A673 (cell line): ENCODE measurements around the gene LRSAM1. TPM values are rescaled to one million over a fixed set of nuclear protein-coding genes. Genes with fewer than 3 reads are reported as not detected.

Experiments
- BruUV-seq: library from RNA; stranded (reverse); fragments of 400-500 nt; replicated peaks from 2 replicates; lab custom pipeline; 2021; lab: Mats Ljungman, UMichigan
- CTCF ChIA-PET: fragments of 300-600 bp; sonication (Branson Sonifier 250); formaldehyde crosslinking; loops from one replicate; lab custom pipeline; 2022; ENCODE audit warnings: antibody characterized with exemption; lab: Charles Lee
- POLR2A ChIA-PET: fragments of 300-600 bp; sonication (Branson Sonifier 250); formaldehyde crosslinking; loops from one replicate; lab custom pipeline; 2022; ENCODE audit warnings: antibody characterized with exemption; ENCODE audit not compliant: low non-redundant PET; lab: Charles Lee
- DNase-seq: peaks from one replicate; pipeline ENCODE4 v3.0.0-alpha.2; 2015; ENCODE audit warnings: low spot score
- H3K27ac ChIP-seq: fragments of 200-600 bp; sonication (generic); 2 replicates; pipeline ENCODE4 v1.5.1; 2016; ENCODE audit warnings: mixed run types, low read depth, mild to moderate bottlenecking, mixed read lengths, antibody characterized with exemption, low read length; ENCODE audit not compliant: poor library complexity, severe bottlenecking
- H3K27me3 ChIP-seq: fragments of 200-600 bp; sonication (generic); replicated peaks from 2 replicates; pipeline ENCODE4 v1.6.1; 2017; ENCODE audit warnings: mixed run types, low read depth, mild to moderate bottlenecking, mixed read lengths, antibody characterized with exemption, low read length; ENCODE audit not compliant: insufficient read depth, poor library complexity
- H3K36me3 ChIP-seq: fragments of 200-600 bp; sonication (generic); 2 replicates; pipeline ENCODE4 v1.6.1; 2016; ENCODE audit warnings: mixed run types, mild to moderate bottlenecking, mixed read lengths, antibody characterized with exemption, low read length; ENCODE audit not compliant: insufficient read depth, poor library complexity, severe bottlenecking
- H3K4me1 ChIP-seq: fragments of 200-600 bp; sonication (generic); 2 replicates; pipeline ENCODE4 v1.6.1; 2017; ENCODE audit warnings: mixed run types, mild to moderate bottlenecking, mixed read lengths, antibody characterized with exemption, low read length; ENCODE audit not compliant: insufficient read depth, poor library complexity, severe bottlenecking
- H3K4me3 ChIP-seq: fragments of 200-600 bp; sonication (generic); 2 replicates; pipeline ENCODE4 v1.5.1; 2016; ENCODE audit warnings: low read depth, mixed run types, mild to moderate bottlenecking, mixed read lengths, low read length; ENCODE audit not compliant: poor library complexity, severe bottlenecking
- H3K9me3 ChIP-seq: fragments of 200-600 bp; sonication (generic); 2 replicates; pipeline ENCODE4 v1.6.1; 2016; ENCODE audit warnings: mixed run types, low read depth, mild to moderate bottlenecking, mixed read lengths, antibody characterized with exemption, low read length; ENCODE audit not compliant: poor library complexity, severe bottlenecking
- EZH2 ChIP-seq: fragments of 200-600 bp; sonication (generic); IDR thresholded peaks from 2 replicates; pipeline ENCODE4 v1.6.1; 2017; ENCODE audit warnings: borderline replicate concordance, low read depth, mild to moderate bottlenecking, mixed read lengths, antibody characterized with exemption, low read length; ENCODE audit not compliant: poor library complexity, severe bottlenecking
- intact Hi-C: fragments of 100-400 bp; cut with micrococcal nuclease; formaldehyde crosslinking; loops from one replicate; pipeline ENCODE4 v1.10.0; 2022; ENCODE audit not compliant: unreplicated experiment
- total RNA-seq: library from RNA; stranded (reverse); gene quantifications from 2 replicates; pipeline ENCODE4 v1.2.3, GENCODE V29; 2021
- TF ChIP-seq, protein P1 (sequence below): fragments of 300-800, 200-600 bp; sonication (generic); conservative IDR thresholded peaks from 2 replicates; pipeline ENCODE4 v1.5.1; 2017; ENCODE audit warnings: low read depth, mild to moderate bottlenecking, antibody characterized with exemption, low read length, moderate library complexity, mixed read lengths

The LRSAM1 gene
- total RNA-seq, 1 experiment from 2014 or later, result 15.8 TPM

DNA sequence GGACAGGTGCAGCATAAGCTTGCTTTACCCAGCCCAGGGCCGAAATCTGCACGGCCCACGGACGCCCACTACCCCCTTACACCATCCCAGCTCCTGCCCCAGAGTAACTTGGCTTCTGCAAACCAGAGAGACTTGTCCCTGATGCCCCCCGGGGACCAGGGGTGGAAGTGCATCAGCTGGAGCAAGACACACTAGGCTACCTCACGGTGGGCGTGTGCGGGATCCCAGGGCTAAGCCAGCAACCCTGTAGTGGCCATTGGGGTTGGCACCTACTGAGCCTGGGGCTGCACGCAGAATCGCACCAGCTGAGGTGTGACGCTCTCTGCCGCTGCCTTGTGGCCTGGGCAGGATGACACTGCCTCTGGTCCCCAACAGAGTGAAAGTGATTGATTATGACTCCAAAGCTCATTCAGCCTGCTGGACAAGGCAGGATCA is 33.3 kb upstream of the LRSAM1 start:
- CTCF ChIA-PET, result no interaction called here
- no peak for TF ChIP-seq EZH2
- TF ChIP-seq, protein P1, sequence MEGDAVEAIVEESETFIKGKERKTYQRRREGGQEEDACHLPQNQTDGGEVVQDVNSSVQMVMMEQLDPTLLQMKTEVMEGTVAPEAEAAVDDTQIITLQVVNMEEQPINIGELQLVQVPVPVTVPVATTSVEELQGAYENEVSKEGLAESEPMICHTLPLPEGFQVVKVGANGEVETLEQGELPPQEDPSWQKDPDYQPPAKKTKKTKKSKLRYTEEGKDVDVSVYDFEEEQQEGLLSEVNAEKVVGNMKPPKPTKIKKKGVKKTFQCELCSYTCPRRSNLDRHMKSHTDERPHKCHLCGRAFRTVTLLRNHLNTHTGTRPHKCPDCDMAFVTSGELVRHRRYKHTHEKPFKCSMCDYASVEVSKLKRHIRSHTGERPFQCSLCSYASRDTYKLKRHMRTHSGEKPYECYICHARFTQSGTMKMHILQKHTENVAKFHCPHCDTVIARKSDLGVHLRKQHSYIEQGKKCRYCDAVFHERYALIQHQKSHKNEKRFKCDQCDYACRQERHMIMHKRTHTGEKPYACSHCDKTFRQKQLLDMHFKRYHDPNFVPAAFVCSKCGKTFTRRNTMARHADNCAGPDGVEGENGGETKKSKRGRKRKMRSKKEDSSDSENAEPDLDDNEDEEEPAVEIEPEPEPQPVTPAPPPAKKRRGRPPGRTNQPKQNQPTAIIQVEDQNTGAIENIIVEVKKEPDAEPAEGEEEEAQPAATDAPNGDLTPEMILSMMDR, result peak; percentile 50
- H3K4me3 ChIP-seq, result no peak overlapping the region
- POLR2A ChIA-PET, result no interaction called here
- DNase-seq, result peak; percentile 59
- BruUV-seq, result no TSS peak
- no peaks in the 10 kb centered on the region for H3K36me3 ChIP-seq
- no peaks in the 10 kb centered on the region for H3K4me1 ChIP-seq
- no peak overlapping the region for H3K27ac ChIP-seq
- no peaks in the 10 kb centered on the region for H3K27me3 ChIP-seq
- intact Hi-C loops, result no loop called here
- H3K9me3 ChIP-seq, result no peaks in the 10 kb centered on the region

DNA sequence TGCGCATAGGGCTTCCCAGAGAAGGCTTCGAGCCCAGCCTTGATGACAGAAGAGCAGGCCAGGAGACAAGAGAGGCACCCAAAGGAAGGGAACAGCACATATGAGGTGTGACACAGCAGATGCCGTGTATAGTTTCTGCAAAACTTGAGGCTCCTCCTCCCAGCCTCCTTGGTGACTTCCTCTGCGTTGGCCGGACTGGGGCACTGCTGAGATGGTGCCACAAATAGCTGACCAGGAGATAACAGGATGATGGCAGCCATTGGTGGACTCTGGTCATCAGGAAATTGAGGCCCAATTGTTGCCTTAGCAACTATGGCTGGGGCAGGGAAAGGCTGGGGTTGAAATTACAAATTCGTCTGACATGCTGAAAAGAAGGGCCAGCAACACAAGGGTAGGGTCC is 32.0 kb upstream of the LRSAM1 start:
- H3K4me1 ChIP-seq, result no peaks in the 10 kb centered on the region

DNA sequence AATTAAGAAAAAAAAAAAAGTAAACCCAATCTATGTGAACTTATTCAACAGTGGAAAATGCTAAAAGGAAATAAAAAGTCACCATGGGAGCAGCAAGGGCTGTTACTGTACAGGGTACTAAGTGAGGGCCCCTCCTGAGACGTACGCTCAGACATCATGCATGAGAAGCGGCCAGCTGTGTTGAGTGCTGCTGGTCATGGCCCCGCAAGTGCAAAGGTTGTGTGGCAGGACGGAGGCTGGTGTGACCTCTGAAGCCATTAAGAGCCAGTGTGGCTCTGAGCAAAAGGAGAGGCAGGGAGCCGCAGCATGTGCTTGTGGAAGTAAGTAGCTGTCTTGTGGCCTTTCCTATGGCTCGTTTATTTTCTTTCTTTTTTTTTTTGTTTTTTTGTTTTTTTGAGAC is 30.3 kb upstream of the LRSAM1 start:
- no peak for TF ChIP-seq EZH2
- TF ChIP-seq, protein P1, result no peak
- POLR2A ChIA-PET, result no interaction called here
- CTCF ChIA-PET, result no interaction called here
- H3K27me3 ChIP-seq, result no peaks in the 10 kb centered on the region
- H3K4me3 ChIP-seq, result no peak overlapping the region
- H3K4me1 ChIP-seq, result peaks cover 5% of the 10 kb centered on the region
- peaks cover 2% of the 10 kb centered on the region for H3K36me3 ChIP-seq
- no peaks in the 10 kb centered on the region for H3K9me3 ChIP-seq
- H3K27ac ChIP-seq, result no peak overlapping the region
- intact Hi-C loops, result no loop called here
- no TSS peak for BruUV-seq
- DNase-seq, result no peak

More for the DNA sequence above, 32.0 kb upstream of the LRSAM1 start:
- no peak for DNase-seq
- Histone ChIP-seq H3K4me3 (no peak overlapping the region), H3K27me3 (no peaks in the 10 kb centered on the region), H3K36me3 (no peaks in the 10 kb centered on the region), H3K27ac (no peak overlapping the region), H3K9me3 (no peaks in the 10 kb centered on the region)
- intact Hi-C loops, result no loop called here
- ChIA-PET POLR2A (interaction anchor here (0.6 kb wide), 1 partner anchor 617 kb away, joined by 6 read pairs; no protein-coding TSS in a partner anchor), CTCF (no interaction called here)
- no TSS peak for BruUV-seq
- TF ChIP-seq, protein P1, result no peak
- TF ChIP-seq EZH2, result no peak
